Myocyte (in vitro differentiated cells): ENCODE measurements around the gene SYTL1. TPM values are rescaled to one million over a fixed set of nuclear protein-coding genes. Genes with fewer than 3 reads are reported as not detected.
A peak's percentile ranks its signal among the peaks of the same experiment; 100 is the strongest.

ENCODE experiments used
- DNase-seq: peaks from one replicate; pipeline ENCODE4 v3.0.0-alpha.2; 2012; ENCODE audit warnings: low read depth
- polyA plus RNA-seq: library from polyadenylated mRNA; unstranded; fragments of >200 nt; gene quantifications from one replicate; pipeline ENCODE4 v1.2.1, GENCODE V29; 2012; ENCODE audit warnings: missing spikeins
- total RNA-seq: library from RNA; depleted of rRNA; stranded (reverse); fragments of >200 nt; gene quantifications from 2 replicates; pipeline ENCODE4 v1.2.3, GENCODE V29; 2014

Gene SYTL1
- total RNA-seq, result 0.05 TPM in 1 of 2 replicates, not detected in the other
- 0.20 TPM for polyA plus RNA-seq

- peak; percentile 48 for DNase-seq
These were observed at the start of gene SYTL1 for GRCh38 chr1:27341525-27342252. SYTL1 (plus strand) TSS chr1:27342022; CDS start chr1:27345335, 3,313 bp downstream.

GRCh38 chr1:27292106-27292505 lies 49.7 kb upstream of the SYTL1 start:
- peak; percentile 89 for DNase-seq

GRCh38 chr1:27293915-27294314 lies 47.9 kb upstream of the SYTL1 start:
- no peak for DNase-seq

- peak; percentile 76 for DNase-seq
These were observed 45.0 kb upstream of the SYTL1 start for GRCh38 chr1:27296773-27297291.

- DNase-seq, result no peak
These were observed 43.9 kb upstream of the SYTL1 start for GRCh38 chr1:27297903-27298302.

GRCh38 chr1:27298632-27299384 lies 43.0 kb upstream of the SYTL1 start:
- peak; percentile 48 for DNase-seq

GRCh38 chr1:27299385-27300271 lies 42.2 kb upstream of the SYTL1 start:
- DNase-seq, result peak; percentile 92

GRCh38 chr1:27300341-27301051 lies 41.3 kb upstream of the SYTL1 start:
- peak; percentile 98 for DNase-seq

- no peak for DNase-seq
These were observed 40.8 kb upstream of the SYTL1 start for GRCh38 chr1:27301052-27301422.

GRCh38 chr1:27301582-27302199 lies 40.1 kb upstream of the SYTL1 start:
- DNase-seq, result no peak

- no peak for DNase-seq
These were observed 39.2 kb upstream of the SYTL1 start for GRCh38 chr1:27302612-27303011.

- DNase-seq, result no peak
These were observed 38.3 kb upstream of the SYTL1 start for GRCh38 chr1:27303509-27303908.

GRCh38 chr1:27306071-27306470 lies 35.8 kb upstream of the SYTL1 start:
- no peak for DNase-seq

- DNase-seq, result no peak
These were observed 34.7 kb upstream of the SYTL1 start for GRCh38 chr1:27306892-27307761.

- DNase-seq, result peak; percentile 17
These were observed 33.8 kb upstream of the SYTL1 start for GRCh38 chr1:27307874-27308598.

GRCh38 chr1:27314169-27314568 lies 27.7 kb upstream of the SYTL1 start:
- DNase-seq, result no peak

- no peak for DNase-seq
These were observed 27.1 kb upstream of the SYTL1 start for GRCh38 chr1:27314737-27315136.

- DNase-seq, result no peak
These were observed 25.0 kb upstream of the SYTL1 start for GRCh38 chr1:27316860-27317259.

- DNase-seq, result no peak
These were observed 23.7 kb upstream of the SYTL1 start for GRCh38 chr1:27318136-27318535.
